ENCODE data around the gene GRIP1. TPM values are rescaled to one million over a fixed set of nuclear protein-coding genes. Genes with fewer than 3 reads are reported as not detected.

GRIP1 gene
- polyA plus RNA-seq, 3 donors from 2014 or later: 0.31 to 1.7 TPM; not detected in 1

DNA sequence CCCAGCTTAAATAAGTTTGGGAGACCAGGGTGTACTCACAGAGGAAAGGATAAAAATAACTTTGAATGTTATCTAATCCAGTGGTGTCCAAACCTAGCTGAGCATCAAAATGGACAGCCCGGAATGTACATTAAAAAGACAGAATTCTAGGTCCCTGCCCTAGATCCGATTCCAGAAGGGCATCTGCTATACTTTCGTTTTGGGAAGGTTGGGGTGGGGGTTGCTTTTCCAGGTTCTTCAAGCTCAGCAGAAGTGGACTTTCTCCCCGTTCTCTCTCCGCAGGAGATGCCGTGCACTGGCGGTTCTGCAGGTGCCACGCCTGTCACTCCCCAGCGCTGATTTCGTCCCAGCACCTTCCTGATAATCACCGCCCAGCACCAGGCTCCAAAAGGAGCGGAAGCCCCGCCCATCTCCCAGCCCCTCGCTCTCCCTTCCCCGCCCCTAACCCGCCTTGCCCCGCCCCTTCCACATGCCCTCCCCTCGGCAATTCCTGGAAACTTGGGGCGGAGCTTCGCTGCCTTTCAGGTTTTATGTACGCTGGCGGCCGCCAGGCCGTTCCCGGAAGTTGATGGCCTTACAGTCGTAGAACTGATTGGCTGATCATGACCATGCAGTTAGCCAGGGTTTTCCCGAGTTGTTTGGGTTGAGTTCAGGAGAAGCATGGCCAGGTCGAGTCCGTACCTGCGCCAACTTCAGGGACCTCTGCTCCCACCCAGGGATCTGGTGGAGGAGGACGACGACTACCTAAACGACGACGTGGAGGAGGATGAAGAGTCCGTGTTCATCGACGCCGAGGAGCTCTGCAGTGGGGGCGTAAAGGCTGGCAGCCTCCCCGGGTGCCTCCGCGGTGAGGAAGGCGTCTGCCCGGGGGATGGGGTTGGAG lies 376.7 kb downstream of the GRIP1 start, which contains the start of gene HELB:
Gene HELB (plus strand): TSS at position 550 of the 883 bp plus-strand sequence. CDS start 111 bp downstream, at position 661.
- peaks cover 0 to 8% (median 4%) of the 10 kb centered on the region in 3 donors for H3K36me3 Mint-ChIP-seq
- peak within 1 kb of the TSS; percentile 98 to 99 (median 99) for H3K4me3 Mint-ChIP-seq
- peaks cover 7 to 13% (median 11%) of the 10 kb centered on the region in 3 donors for H3K27me3 Mint-ChIP-seq (ENCODE audit: low read depth in 3 of 3)
- peaks cover 46 to 60% of the 10 kb centered on the region in 2 donors for H3K4me1 Mint-ChIP-seq
- peak; percentile 88 to 89 (median 88) for DNase-seq
- H3K27ac Mint-ChIP-seq: peak within 1 kb of the TSS; percentile 95 to 99 (median 98)
- H3K9me3 Mint-ChIP-seq: no peaks in the 10 kb centered on the region

DNA sequence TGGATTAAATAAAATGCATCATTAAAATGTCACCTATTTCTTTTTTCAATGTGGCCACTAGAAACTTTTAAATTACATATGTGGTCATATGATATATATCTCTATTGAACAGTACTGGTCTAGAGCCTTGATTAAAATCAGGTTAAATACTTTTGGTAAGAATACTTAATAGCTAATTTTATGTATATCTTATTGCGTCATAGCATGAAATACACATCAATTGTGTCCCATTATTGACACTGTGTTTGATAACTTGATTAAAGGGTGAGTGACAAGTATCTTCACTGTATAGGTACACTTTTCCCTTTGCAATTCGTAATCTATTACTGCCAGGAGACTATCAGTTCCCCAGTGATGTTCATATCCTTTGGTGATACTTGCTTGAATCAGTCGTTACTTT lies 381.0 kb downstream of the GRIP1 start:
- Mint-ChIP-seq H3K4me1 (peaks cover 16 to 21% of the 10 kb centered on the region in 2 donors), H3K36me3 (no peaks in the 10 kb centered on the region), H3K27me3 (ENCODE audit: low read depth in 3 of 3) (peaks cover 4 to 12% (median 7%) of the 10 kb centered on the region in 3 donors), H3K9me3 (no peaks in the 10 kb centered on the region), H3K27ac (no peak overlapping the region), H3K4me3 (no peak overlapping the region)
- DNase-seq: no peak

Measured in immature natural killer cell (primary cell).